HEK293T (cell line): ENCODE measurements around the gene DSCAM.

Source experiments
- CTCF ChIA-PET: fragments of 350-600 bp; formaldehyde crosslinking; extraction: SDS; loops from one replicate; lab custom pipeline; 2021; ENCODE audit warnings: antibody characterized with exemption, inconsistent platforms; lab: Yijun Ruan, JAX
- POLR2A ChIA-PET: fragments of 350-600 bp; formaldehyde crosslinking; extraction: SDS; loops from one replicate; lab custom pipeline; 2020; ENCODE audit warnings: antibody characterized with exemption, inconsistent platforms; lab: Yijun Ruan, JAX
- DNase-seq: peaks from one replicate; pipeline ENCODE4 v3.0.0; 2012; ENCODE audit warnings: mixed read lengths; ENCODE audit errors: extremely low spot score
- ARNT ChIP-seq: fragments of 450-650 bp; IDR thresholded peaks from 2 replicates; pipeline ENCODE4 v1.6.1; 2017; ENCODE audit warnings: mild to moderate bottlenecking
- BHLHE40 ChIP-seq: fragments of 450-650 bp; IDR thresholded peaks from 2 replicates; pipeline ENCODE4 v1.6.1; 2016; ENCODE audit warnings: mild to moderate bottlenecking, moderate library complexity, borderline replicate concordance
- CTBP1 ChIP-seq: fragments of 450-650 bp; IDR thresholded peaks from 2 replicates; pipeline ENCODE4 v1.6.1; 2016; ENCODE audit warnings: borderline replicate concordance
- ELF4 ChIP-seq: fragments of 450-650 bp; IDR thresholded peaks from 2 replicates; pipeline ENCODE4 v1.6.1; 2017; ENCODE audit warnings: antibody characterized with exemption
- FOXA1 ChIP-seq: fragments of 450-650 bp; IDR thresholded peaks from 2 replicates; pipeline ENCODE4 v1.6.1; 2016; ENCODE audit warnings: mild to moderate bottlenecking
- FOXK2 ChIP-seq: fragments of 450-650 bp; IDR thresholded peaks from 2 replicates; pipeline ENCODE4 v1.6.1; 2016; ENCODE audit warnings: mild to moderate bottlenecking
- FOXM1 ChIP-seq: fragments of 450-650 bp; IDR thresholded peaks from 2 replicates; pipeline ENCODE4 v1.6.1; 2017; ENCODE audit warnings: mild to moderate bottlenecking, borderline replicate concordance
- HDGF ChIP-seq: fragments of 450-650 bp; IDR thresholded peaks from 2 replicates; pipeline ENCODE4 v1.6.1; 2017; ENCODE audit warnings: antibody characterized with exemption, borderline replicate concordance
- L3MBTL2 ChIP-seq: fragments of 450-650 bp; conservative IDR thresholded peaks from 2 replicates; pipeline ENCODE4 v1.6.1; 2016; ENCODE audit warnings: mild to moderate bottlenecking
- LEF1 ChIP-seq: fragments of 450-650 bp; IDR thresholded peaks from 2 replicates; pipeline ENCODE4 v1.6.1; 2017; ENCODE audit warnings: mild to moderate bottlenecking, borderline replicate concordance
- NFRKB ChIP-seq: fragments of 450-650 bp; IDR thresholded peaks from 2 replicates; pipeline ENCODE4 v1.6.1; 2016; ENCODE audit warnings: mild to moderate bottlenecking, moderate library complexity
- SP1 ChIP-seq: fragments of 450-650 bp; IDR thresholded peaks from 2 replicates; pipeline ENCODE4 v1.6.1; 2017
- SUZ12 ChIP-seq: fragments of 450-650 bp; IDR thresholded peaks from 2 replicates; pipeline ENCODE4 v1.6.1; 2016; ENCODE audit warnings: mild to moderate bottlenecking
- TARDBP ChIP-seq: fragments of 450-650 bp; IDR thresholded peaks from 2 replicates; pipeline ENCODE4 v1.6.1; 2016
- ZNF384 ChIP-seq: fragments of 450-650 bp; IDR thresholded peaks from 2 replicates; pipeline ENCODE4 v1.6.1; 2016
- TF ChIP-seq, protein P1 (sequence below): fragments of 450-650 bp; IDR thresholded peaks from 2 replicates; pipeline ENCODE4 v1.6.1; 2016

DSCAM gene

DNA sequence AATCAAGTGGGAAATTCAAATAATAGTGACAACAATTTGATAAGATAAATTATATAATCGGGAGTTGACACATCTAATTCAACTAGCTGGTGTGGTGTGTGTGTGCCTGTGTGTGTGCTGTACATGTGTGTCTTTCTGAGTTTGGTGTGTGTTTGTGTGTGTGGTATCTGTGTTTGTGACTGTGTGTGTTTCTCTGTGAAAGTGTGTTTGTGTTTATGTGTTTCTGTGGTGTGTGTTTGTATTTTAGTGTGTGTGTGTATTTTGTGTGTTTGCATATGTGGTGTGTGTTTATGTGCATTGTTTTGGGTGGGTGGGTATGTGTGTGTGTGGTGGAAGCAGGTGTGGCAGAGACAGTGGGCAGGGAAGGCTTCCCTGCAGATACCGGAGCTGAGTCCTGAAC lies 4.8 kb upstream of the DSCAM start:
- no peak for DNase-seq
- TF ChIP-seq BHLHE40 (no peak), SUZ12 (no peak), FOXK2 (no peak), TARDBP (no peak), LEF1 (no peak), HDGF (no peak), ARNT (no peak), FOXM1 (no peak), ZNF384 (no peak), NFRKB (no peak), FOXA1 (no peak), ELF4 (no peak), SP1 (no peak), CTBP1 (no peak), L3MBTL2 (no peak)
- TF ChIP-seq, protein P1, sequence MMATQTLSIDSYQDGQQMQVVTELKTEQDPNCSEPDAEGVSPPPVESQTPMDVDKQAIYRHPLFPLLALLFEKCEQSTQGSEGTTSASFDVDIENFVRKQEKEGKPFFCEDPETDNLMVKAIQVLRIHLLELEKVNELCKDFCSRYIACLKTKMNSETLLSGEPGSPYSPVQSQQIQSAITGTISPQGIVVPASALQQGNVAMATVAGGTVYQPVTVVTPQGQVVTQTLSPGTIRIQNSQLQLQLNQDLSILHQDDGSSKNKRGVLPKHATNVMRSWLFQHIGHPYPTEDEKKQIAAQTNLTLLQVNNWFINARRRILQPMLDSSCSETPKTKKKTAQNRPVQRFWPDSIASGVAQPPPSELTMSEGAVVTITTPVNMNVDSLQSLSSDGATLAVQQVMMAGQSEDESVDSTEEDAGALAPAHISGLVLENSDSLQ, result no peak
- ChIA-PET CTCF (no interaction called here), POLR2A (no interaction called here)

DNA sequence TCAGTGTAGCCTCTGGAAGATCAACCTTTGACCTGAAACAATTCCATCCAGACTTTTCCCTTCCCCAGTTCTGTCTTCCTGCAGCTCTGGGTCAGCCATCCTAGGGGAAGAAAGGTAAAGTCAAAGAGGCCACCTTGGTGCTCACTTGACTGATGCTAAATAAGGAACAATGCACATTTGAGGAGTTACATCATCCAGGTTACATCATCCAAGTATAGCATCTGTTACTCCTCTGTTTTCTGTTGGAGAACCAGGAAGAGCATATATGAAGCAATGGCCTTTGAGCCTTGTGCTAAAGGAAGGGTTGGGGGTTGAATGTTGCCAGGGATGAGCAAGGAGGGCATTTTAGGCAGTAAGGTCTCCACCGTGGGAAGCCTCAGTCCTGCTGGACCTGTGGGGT lies 3.1 kb upstream of the DSCAM start:
- no peak for DNase-seq
- ChIA-PET POLR2A (no interaction called here), CTCF (no interaction called here)
- no peak for TF ChIP-seq FOXA1
- no peak for TF ChIP-seq ARNT
- TF ChIP-seq SP1, result no peak
- TF ChIP-seq, protein P1, result no peak
- no peak for TF ChIP-seq L3MBTL2
- TF ChIP-seq LEF1, result no peak
- TF ChIP-seq FOXK2, result no peak
- no peak for TF ChIP-seq NFRKB
- no peak for TF ChIP-seq SUZ12
- no peak for TF ChIP-seq CTBP1
- TF ChIP-seq ELF4, result no peak
- no peak for TF ChIP-seq HDGF
- no peak for TF ChIP-seq TARDBP
- no peak for TF ChIP-seq BHLHE40
- no peak for TF ChIP-seq FOXM1
- TF ChIP-seq ZNF384, result no peak

DNA sequence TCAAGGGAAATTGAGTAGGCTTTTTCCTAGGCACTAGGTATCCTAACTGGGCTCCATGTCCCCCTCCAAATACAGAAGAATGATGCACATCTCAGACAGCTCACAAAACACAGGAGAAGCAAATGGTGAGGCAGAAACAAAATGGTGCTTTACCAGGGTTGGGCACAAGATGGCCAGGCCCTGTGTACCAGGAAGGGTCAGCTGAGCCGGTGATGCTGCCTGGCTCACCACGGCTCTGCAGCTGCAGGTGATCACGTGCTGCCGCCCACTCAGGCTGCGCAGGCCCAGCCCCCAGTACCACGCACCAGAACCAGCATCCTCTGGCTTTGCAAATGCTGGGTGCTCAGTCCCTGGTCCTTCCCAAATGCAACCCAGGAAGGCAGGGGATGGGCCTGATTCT lies 993 bp upstream of the DSCAM start:
- DNase-seq, result no peak
- TF ChIP-seq, protein P1, result no peak
- TF ChIP-seq HDGF, result no peak
- ChIA-PET CTCF (no interaction called here), POLR2A (no interaction called here)

DNA sequence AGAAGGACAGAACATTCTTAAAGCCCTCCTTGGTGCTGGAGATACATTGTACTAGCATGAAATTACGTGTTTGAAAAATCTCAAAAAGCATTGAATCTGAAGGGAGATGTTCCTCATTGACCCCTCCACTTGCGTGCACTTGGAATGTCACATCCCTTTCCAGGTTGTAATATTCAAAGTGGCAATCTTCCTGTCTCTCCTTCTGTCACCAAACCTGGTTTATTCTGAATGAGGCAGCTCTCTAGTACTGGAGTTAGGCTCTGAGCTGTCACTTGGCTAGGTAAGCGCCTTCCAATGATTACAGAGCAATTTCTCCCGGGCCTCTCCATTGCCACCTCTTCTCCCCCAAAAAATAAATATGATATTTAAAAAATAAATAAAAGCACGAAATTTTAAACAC lies 855 bp downstream of the DSCAM start:
- POLR2A ChIA-PET, result no interaction called here
- DNase-seq, result no peak
- CTCF ChIA-PET, result no interaction called here
- TF ChIP-seq FOXM1 (no peak), LEF1 (no peak), NFRKB (no peak)

DNA sequence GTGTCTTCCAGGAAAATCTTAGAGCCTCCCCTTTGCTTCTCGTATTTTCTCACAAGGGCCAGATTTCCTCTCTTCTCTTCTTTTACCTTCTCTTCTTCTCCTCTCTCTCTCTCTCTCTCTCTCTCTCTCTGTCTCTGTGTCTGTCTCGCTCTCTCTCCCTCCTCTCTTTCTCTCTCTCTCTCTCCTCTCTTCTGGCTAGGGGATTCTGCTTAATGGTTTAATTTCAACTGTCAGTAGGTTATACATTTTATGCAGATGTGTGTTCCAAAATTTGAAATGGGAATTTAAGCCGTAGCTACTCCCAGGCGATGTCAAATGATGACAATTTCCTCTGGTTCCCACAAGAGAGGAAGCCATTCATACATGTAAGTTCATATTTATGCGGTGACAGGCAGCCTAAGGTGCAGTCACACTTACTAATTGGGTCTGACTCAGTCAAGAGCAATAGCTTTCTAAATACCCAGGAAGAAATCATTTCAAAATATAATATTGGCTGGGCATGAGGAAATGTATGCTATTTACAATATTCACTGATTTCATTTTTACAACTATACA lies 1.4 kb downstream of the DSCAM start:
- TF ChIP-seq NFRKB, result no peak
- TF ChIP-seq BHLHE40, result no peak
- no peak for TF ChIP-seq L3MBTL2
- TF ChIP-seq FOXA1, result no peak
- no peak for DNase-seq
- POLR2A ChIA-PET, result no interaction called here
- CTCF ChIA-PET, result no interaction called here

DNA sequence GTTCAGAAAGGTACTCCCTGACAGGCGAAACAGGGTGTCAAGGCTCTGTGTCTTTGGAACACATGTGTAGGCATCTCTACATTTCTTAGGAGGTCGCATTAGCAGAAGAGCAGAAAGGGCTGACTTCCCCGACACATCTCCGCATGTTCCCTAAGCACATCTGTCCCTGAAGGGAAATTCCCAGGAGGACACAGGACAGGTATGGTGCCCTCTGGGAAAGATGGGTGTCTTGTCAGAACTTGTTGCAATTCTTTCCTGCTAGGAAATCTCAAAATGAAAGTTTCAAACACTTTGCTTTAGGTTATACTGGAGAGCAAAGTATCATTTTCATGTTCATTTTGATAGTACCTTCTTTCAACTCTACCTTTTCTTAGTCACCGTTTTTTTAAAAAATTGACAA lies 2.0 kb downstream of the DSCAM start:
- DNase-seq, result no peak
- ChIA-PET CTCF (no interaction called here), POLR2A (no interaction called here)
- TF ChIP-seq FOXA1 (no peak), SP1 (no peak), HDGF (no peak), BHLHE40 (no peak), L3MBTL2 (no peak), CTBP1 (no peak), SUZ12 (no peak)

DNA sequence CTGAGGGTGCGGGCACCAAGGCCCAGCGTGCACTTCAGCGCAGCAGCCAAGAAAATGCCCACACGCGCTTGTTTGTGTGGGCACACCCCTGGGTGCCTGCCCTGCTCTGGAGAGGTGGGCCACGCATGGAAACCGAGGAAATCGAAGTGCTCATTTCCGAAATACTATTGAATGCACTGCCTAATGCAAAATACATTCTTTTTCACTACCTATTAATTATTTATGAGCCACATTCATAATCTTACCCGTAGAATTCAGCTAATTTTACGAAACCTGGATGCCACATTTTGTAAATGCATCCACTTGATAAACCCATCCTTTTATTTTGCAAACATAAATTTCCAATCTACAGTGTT lies 4.8 kb downstream of the DSCAM start:
- CTCF ChIA-PET, result no interaction called here
- DNase-seq, result no peak
- POLR2A ChIA-PET, result no interaction called here
- TF ChIP-seq ZNF384 (no peak), HDGF (no peak), CTBP1 (no peak), NFRKB (no peak), FOXA1 (no peak), SUZ12 (no peak), ARNT (no peak), SP1 (no peak), L3MBTL2 (no peak), ELF4 (no peak), FOXK2 (no peak), FOXM1 (no peak), LEF1 (no peak), TARDBP (no peak), BHLHE40 (no peak)
- TF ChIP-seq, protein P1, result no peak
